Peyer's patch (tissue), 4 donors: ENCODE data around the gene MTFP1.
"Not testable (repeated sequence)": the region's sequence is repeated elsewhere in the genome, so short reads cannot be mapped to it uniquely, and the experiment has no call there.

Source experiments
- CTCF ChIP-seq, 6 experiments: fragments of 450-650 bp in 4 of 6; fragments of 200-600 bp in 2 of 6; sonication (generic) in 1 of 6; IDR thresholded peaks; one replicate each; pipeline ENCODE4 v1.5.1; 2017 to 2019; ENCODE audit warnings: antibody characterized with exemption in 6 of 6, mild to moderate bottlenecking in 3 of 6, moderate library complexity in 1 of 6
- POLR2A ChIP-seq, 2 donors: fragments of 450-650 bp; IDR thresholded peaks; one replicate each; pipeline ENCODE4 v1.5.1; 2017; ENCODE audit warnings: antibody characterized with exemption in 2 of 2, mild to moderate bottlenecking in 2 of 2, moderate library complexity in 2 of 2

DNA sequence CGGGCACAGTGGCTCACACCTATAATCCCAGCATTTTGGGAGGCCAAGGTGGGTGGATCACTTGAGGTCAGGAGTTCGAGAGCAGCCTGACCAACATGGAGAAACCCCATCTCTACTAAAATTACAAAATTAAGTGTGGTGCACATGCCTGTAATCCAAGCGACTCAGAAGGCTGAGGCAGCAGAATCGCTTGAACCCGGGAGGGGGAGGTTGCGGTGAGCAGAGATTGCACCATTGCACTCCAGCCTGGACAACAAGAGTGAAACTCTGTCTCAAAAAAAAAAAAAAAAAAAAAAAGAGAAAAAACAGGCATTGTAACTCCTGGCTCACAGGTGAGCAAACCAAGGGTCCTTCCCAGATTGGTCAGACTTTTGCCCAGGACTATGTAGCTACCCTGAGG, 35.0 kb downstream of the MTFP1 start:
- TF ChIP-seq CTCF, POLR2A (IDR thresholded peaks at IDR 0.05): not testable (repeated sequence)
